K562 (cell line): ENCODE results near the gene ACTR3C. TPM values are rescaled to one million over a fixed set of nuclear protein-coding genes. Genes with fewer than 3 reads are reported as not detected.

Experiments used
- ARNT ChIP-seq, 2 experiments: fragments of 450-650 bp; IDR thresholded peaks; 2 replicates each; pipeline ENCODE4 v1.6.1; 2016; ENCODE audit warnings: mild to moderate bottlenecking in 1 of 2
- CSDE1 ChIP-seq, 2 experiments: fragments of 450-650 bp; IDR thresholded peaks; 2 replicates each; pipeline ENCODE4 v1.6.1; 2016; ENCODE audit warnings: mild to moderate bottlenecking in 1 of 2
- EP300 ChIP-seq: IDR thresholded peaks from 2 replicates; pipeline ENCODE4 v1.6.1; 2012; ENCODE audit warnings: low read length, improper control_type of control experiment
- ETV6 ChIP-seq, 3 experiments: fragments of 150-350 bp in 1 of 3; sonication (generic) in 1 of 3; formaldehyde crosslinking in 1 of 3; IDR thresholded peaks; 2 replicates each; pipeline versions ENCODE4 v1.6.1 to v1.8.0; 2014 to 2022; ENCODE audit warnings: borderline replicate concordance in 2 of 3, low read depth in 2 of 3, antibody characterized with exemption in 1 of 3, low read length in 1 of 3, mild to moderate bottlenecking in 1 of 3, missing genetic modification reagents in 1 of 3
- EZH2 ChIP-seq: IDR thresholded peaks from 2 replicates; pipeline ENCODE4 v1.6.1; 2012; ENCODE audit warnings: low read depth, mild to moderate bottlenecking, inconsistent platforms, low read length, borderline replicate concordance
- ILK ChIP-seq: fragments of 450-650 bp; IDR thresholded peaks from 2 replicates; pipeline ENCODE4 v1.6.1; 2016; ENCODE audit warnings: missing genetic modification characterization, low read depth, mild to moderate bottlenecking, missing compliant biosample characterization, moderate library complexity, borderline replicate concordance
- L3MBTL2 ChIP-seq: fragments of 450-650 bp; IDR thresholded peaks from 2 replicates; pipeline ENCODE4 v1.6.1; 2016; ENCODE audit warnings: mild to moderate bottlenecking, moderate library complexity
- RFX7 ChIP-seq: fragments of 250-450 bp; sonication (Bioruptor Pico); IDR thresholded peaks from 2 replicates; pipeline ENCODE4 v1.5.1; 2021; ENCODE audit warnings: mild to moderate bottlenecking
- SMAD3 ChIP-seq: fragments of 450-650 bp; formaldehyde crosslinking; conservative IDR thresholded peaks from 2 replicates; pipeline ENCODE4 v1.4.0; 2020; ENCODE audit warnings: mild to moderate bottlenecking
- SUPT5H ChIP-seq: fragments of 450-650 bp; IDR thresholded peaks from 2 replicates; pipeline ENCODE4 v1.6.1; 2016
- TAF9B ChIP-seq: fragments of 450-650 bp; IDR thresholded peaks from 2 replicates; pipeline ENCODE4 v1.6.1; 2018; ENCODE audit warnings: mild to moderate bottlenecking; ENCODE audit not compliant: partially characterized antibody
- TGIF2 ChIP-seq: sonication (generic); formaldehyde crosslinking; IDR thresholded peaks from 2 replicates; pipeline ENCODE4 v1.8.1; 2022; ENCODE audit warnings: mild to moderate bottlenecking, missing genetic modification reagents, moderate library complexity
- ZNF584 ChIP-seq: fragments of 200-800 bp; sonication (Bioruptor generic); IDR thresholded peaks from 2 replicates; pipeline ENCODE4 v1.6.1; 2016; ENCODE audit warnings: low read depth, mild to moderate bottlenecking, missing genetic modification characterization, missing compliant biosample characterization
- ZNF766 ChIP-seq: fragments of 200-800 bp; sonication (Bioruptor generic); conservative IDR thresholded peaks from 2 replicates; pipeline ENCODE4 v1.6.1; 2016; ENCODE audit warnings: missing genetic modification characterization, missing compliant biosample characterization
- polyA plus RNA-seq, 8 experiments: library from polyadenylated mRNA; depleted of rRNA in 4 of 8; stranded (reverse) in 5 of 8; unstranded in 3 of 8; fragments of >200 nt; fragmentation: Nextera tagmentation in 2 of 8; fragmentation: Illumina TruSeq in 1 of 8; extraction: Ambion mirVana in 2 of 8; extraction: Trizol in 1 of 8; gene quantifications; 2 replicates each; pipeline versions ENCODE4 v1.2.1 to v1.2.3, GENCODE V29; 2011 to 2014; ENCODE audit warnings: inconsistent platforms in 1 of 8, missing spikeins in 1 of 8
- total RNA-seq, 7 experiments: library from RNA; depleted of rRNA in 6 of 7; stranded (reverse); fragments of >200 nt in 6 of 7; fragmentation: Illumina TruSeq in 2 of 7; extraction: Trizol in 2 of 7; gene quantifications; 2 replicates each; pipeline versions ENCODE4 v1.2.1 to v1.2.3, GENCODE V29; 2011 to 2021; ENCODE audit warnings: low replicate concordance in 1 of 7
- TF ChIP-seq, protein P1 (sequence below): sonication (generic); formaldehyde crosslinking; IDR thresholded peaks from 2 replicates; pipeline ENCODE4 v1.8.0; 2022; ENCODE audit warnings: mild to moderate bottlenecking, missing genetic modification reagents, borderline replicate concordance
- TF ChIP-seq, protein P2 (sequence below), 2 experiments: IDR thresholded peaks; 2 replicates each; pipeline ENCODE4 v1.6.1; 2011; ENCODE audit warnings: borderline replicate concordance in 1 of 2, control low read depth in 1 of 2, low read depth in 1 of 2, low read length in 1 of 2, mild to moderate bottlenecking in 1 of 2, mixed read lengths in 1 of 2, moderate library complexity in 1 of 2; ENCODE audit not compliant: insufficient read depth in 1 of 2, insufficient read length in 1 of 2, poor library complexity in 1 of 2, severe bottlenecking in 1 of 2; ENCODE audit errors: extremely low read depth in 1 of 2
- TF ChIP-seq, protein P3 (sequence below): fragments of 250-450 bp; sonication (Bioruptor Pico); IDR thresholded peaks from 2 replicates; pipeline ENCODE4 v1.8.0; 2022; ENCODE audit warnings: inconsistent platforms, mild to moderate bottlenecking, moderate library complexity, borderline replicate concordance
- TF ChIP-seq, protein P4 (sequence below): sonication (generic); formaldehyde crosslinking; IDR thresholded peaks from 2 replicates; pipeline ENCODE4 v1.8.1; 2023; ENCODE audit warnings: mild to moderate bottlenecking, missing genetic modification reagents, moderate library complexity
- TF ChIP-seq, protein P5 (sequence below): fragments of 450-650 bp; IDR thresholded peaks from 2 replicates; pipeline ENCODE4 v1.6.1; 2016

The ACTR3C gene
- total and polyA plus RNA-seq, 9 of the 15 experiments (the other 6 are each of a cell fraction or from before 2014, with no cell fraction given), result 9.0 to 35.4 (median 13.3) TPM

DNA sequence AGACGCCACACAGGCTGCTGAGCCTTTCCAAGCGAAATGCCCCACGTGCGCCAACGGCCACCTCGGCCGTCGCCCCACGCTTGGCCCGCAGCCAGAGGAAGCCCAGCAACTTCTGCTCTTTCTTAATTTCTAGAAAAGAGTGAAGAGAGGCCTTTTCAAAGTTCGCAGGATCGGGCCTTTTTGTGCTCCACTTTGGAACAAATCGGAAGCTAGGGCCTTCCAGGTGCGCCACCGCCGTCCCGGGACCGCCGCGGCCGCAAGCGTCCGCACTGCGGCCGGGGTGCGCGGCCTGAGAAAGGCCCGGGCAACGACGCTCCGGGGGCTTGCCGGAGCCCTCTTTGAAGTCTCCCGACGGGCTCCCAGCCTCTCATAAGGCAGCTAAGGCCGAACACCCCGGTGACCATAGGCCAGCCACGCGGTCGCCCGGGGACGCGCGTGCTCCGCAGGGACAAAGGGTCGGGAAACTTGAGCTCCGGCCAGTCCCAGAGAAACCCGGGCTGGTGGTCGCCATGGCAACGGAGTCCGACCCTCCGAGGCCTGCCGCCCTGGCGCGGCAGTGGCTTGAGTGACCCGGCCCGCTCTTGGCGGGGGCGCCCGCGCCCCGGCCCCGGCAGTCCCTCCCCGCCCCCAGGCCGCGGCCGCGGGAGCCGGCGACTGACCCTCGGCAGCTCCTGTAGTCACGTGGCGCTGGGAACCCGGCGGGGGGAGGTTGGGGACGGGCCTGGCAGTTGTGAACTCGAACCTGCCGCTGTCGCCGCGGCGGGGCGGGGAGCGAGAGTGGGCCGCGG lies 44.9 kb upstream of the ACTR3C start, which contains the start of gene REPIN1 (continued):
- TF ChIP-seq, protein P1, sequence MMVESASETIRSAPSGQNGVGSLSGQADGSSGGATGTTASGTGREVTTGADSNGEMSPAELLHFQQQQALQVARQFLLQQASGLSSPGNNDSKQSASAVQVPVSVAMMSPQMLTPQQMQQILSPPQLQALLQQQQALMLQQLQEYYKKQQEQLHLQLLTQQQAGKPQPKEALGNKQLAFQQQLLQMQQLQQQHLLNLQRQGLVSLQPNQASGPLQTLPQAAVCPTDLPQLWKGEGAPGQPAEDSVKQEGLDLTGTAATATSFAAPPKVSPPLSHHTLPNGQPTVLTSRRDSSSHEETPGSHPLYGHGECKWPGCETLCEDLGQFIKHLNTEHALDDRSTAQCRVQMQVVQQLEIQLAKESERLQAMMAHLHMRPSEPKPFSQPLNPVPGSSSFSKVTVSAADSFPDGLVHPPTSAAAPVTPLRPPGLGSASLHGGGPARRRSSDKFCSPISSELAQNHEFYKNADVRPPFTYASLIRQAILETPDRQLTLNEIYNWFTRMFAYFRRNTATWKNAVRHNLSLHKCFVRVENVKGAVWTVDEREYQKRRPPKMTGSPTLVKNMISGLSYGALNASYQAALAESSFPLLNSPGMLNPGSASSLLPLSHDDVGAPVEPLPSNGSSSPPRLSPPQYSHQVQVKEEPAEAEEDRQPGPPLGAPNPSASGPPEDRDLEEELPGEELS (CRISPR knock-in tag), result peak; percentile 91
- TF ChIP-seq RFX7 (CRISPR knock-in tag) (0 out of 2 replicates have a peak, but pooled peaks have one; percentile 68), L3MBTL2 (peak; percentile 99), TAF9B (no peak), SUPT5H (peak; percentile 49; the same call in 1 of the 2 replicates), SMAD3 (no peak; the same call in none of the 2 replicates), ZNF766 (CRISPR knock-in tag) (peak; percentile 84), EP300 (peak; percentile 56), CSDE1 (IDR thresholded peaks at IDR 0.05) (no peak; a peak in 1 of 4 replicates), ETV6 (IDR thresholded peaks at IDR 0.05; ENCODE audit: borderline replicate concordance in 1 of 2, low read depth in 2 of 2, low read length in 1 of 2) (peak in 1 of 2 experiments; percentile 13; a peak in 1 of 4 replicates), ETV6 (CRISPR knock-in tag; IDR thresholded peaks at IDR 0.05; ENCODE audit: borderline replicate concordance) (peak; percentile 83; the same call in 1 of the 2 replicates), ARNT (IDR thresholded peaks at IDR 0.05) (no peak), ZNF584 (CRISPR knock-in tag) (peak; percentile 74; the same call in 1 of the 2 replicates), ILK (no peak), TGIF2 (peak; percentile 84; the same call in 1 of the 2 replicates), EZH2 (no peak)
- TF ChIP-seq, protein P2, sequence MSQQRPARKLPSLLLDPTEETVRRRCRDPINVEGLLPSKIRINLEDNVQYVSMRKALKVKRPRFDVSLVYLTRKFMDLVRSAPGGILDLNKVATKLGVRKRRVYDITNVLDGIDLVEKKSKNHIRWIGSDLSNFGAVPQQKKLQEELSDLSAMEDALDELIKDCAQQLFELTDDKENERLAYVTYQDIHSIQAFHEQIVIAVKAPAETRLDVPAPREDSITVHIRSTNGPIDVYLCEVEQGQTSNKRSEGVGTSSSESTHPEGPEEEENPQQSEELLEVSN (IDR thresholded peaks at IDR 0.05; ENCODE audit: borderline replicate concordance in 1 of 2, extremely low read depth in 1 of 2, insufficient read depth in 1 of 2, insufficient read length in 1 of 2, low read depth in 1 of 2, low read length in 1 of 2, poor library complexity in 1 of 2, severe bottlenecking in 1 of 2), result peak; percentile 93 to 96
- TF ChIP-seq, protein P3, sequence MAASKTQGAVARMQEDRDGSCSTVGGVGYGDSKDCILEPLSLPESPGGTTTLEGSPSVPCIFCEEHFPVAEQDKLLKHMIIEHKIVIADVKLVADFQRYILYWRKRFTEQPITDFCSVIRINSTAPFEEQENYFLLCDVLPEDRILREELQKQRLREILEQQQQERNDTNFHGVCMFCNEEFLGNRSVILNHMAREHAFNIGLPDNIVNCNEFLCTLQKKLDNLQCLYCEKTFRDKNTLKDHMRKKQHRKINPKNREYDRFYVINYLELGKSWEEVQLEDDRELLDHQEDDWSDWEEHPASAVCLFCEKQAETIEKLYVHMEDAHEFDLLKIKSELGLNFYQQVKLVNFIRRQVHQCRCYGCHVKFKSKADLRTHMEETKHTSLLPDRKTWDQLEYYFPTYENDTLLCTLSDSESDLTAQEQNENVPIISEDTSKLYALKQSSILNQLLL, result no peak
- TF ChIP-seq, protein P4, sequence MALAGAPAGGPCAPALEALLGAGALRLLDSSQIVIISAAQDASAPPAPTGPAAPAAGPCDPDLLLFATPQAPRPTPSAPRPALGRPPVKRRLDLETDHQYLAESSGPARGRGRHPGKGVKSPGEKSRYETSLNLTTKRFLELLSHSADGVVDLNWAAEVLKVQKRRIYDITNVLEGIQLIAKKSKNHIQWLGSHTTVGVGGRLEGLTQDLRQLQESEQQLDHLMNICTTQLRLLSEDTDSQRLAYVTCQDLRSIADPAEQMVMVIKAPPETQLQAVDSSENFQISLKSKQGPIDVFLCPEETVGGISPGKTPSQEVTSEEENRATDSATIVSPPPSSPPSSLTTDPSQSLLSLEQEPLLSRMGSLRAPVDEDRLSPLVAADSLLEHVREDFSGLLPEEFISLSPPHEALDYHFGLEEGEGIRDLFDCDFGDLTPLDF (CRISPR knock-in tag), result peak; percentile 72; the same call in 1 of the 2 replicates
- TF ChIP-seq, protein P5, sequence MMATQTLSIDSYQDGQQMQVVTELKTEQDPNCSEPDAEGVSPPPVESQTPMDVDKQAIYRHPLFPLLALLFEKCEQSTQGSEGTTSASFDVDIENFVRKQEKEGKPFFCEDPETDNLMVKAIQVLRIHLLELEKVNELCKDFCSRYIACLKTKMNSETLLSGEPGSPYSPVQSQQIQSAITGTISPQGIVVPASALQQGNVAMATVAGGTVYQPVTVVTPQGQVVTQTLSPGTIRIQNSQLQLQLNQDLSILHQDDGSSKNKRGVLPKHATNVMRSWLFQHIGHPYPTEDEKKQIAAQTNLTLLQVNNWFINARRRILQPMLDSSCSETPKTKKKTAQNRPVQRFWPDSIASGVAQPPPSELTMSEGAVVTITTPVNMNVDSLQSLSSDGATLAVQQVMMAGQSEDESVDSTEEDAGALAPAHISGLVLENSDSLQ, result no peak
